MM.1S (cell line): ENCODE measurements around the gene SLC22A14.

Source experiments
- DNase-seq: peaks from one replicate; pipeline ENCODE4 v3.0.0-alpha.2; 2015
- H2AFZ ChIP-seq: fragments of 300-600 bp; sonication (generic); 2 replicates; pipeline ENCODE4 v1.6.0; 2016; ENCODE audit warnings: antibody characterized with exemption, low read length
- H3F3A ChIP-seq: fragments of 300-600 bp; sonication (generic); 2 replicates; pipeline ENCODE4 v1.6.1; 2016; ENCODE audit warnings: mild to moderate bottlenecking, antibody characterized with exemption, low read length, moderate library complexity, mixed read lengths; ENCODE audit not compliant: insufficient read depth
- H3K27ac ChIP-seq: fragments of 300-600 bp; sonication (generic); 2 replicates; pipeline ENCODE4 v1.5.1; 2016; ENCODE audit warnings: mild to moderate bottlenecking, low read length
- H3K27me3 ChIP-seq: fragments of 300-600 bp; sonication (generic); replicated peaks from 2 replicates; pipeline ENCODE4 v1.6.0; 2016; ENCODE audit warnings: low read length; ENCODE audit not compliant: insufficient read depth
- H3K36me3 ChIP-seq: fragments of 300-600 bp; sonication (generic); replicated peaks from 2 replicates; pipeline ENCODE4 v1.6.1; 2016; ENCODE audit warnings: mild to moderate bottlenecking, low read length, mixed read lengths; ENCODE audit not compliant: insufficient read depth
- H3K4me1 ChIP-seq: fragments of 300-600 bp; sonication (generic); 2 replicates; pipeline ENCODE4 v1.6.1; 2016; ENCODE audit warnings: low read length, mixed read lengths
- H3K4me2 ChIP-seq: fragments of 300-600 bp; sonication (generic); 2 replicates; pipeline ENCODE4 v1.6.0; 2016; ENCODE audit warnings: low read depth, low read length
- H3K4me3 ChIP-seq: fragments of 300-600 bp; sonication (generic); 2 replicates; pipeline ENCODE4 v1.5.1; 2016; ENCODE audit warnings: low read length, mixed read lengths
- H3K79me2 ChIP-seq: fragments of 300-600 bp; sonication (generic); 2 replicates; pipeline ENCODE4 v1.6.1; 2016; ENCODE audit warnings: mixed run types, low read length, mixed read lengths
- H3K9ac ChIP-seq: fragments of 300-600 bp; sonication (generic); 2 replicates; pipeline ENCODE4 v1.6.1; 2016; ENCODE audit warnings: low read length, mixed read lengths
- H3K9me2 ChIP-seq: fragments of 300-600 bp; sonication (generic); replicated peaks from 2 replicates; pipeline ENCODE4 v1.6.1; 2016; ENCODE audit warnings: mild to moderate bottlenecking, low read length, mixed read lengths; ENCODE audit not compliant: insufficient read depth
- H3K9me3 ChIP-seq: fragments of 300-600 bp; sonication (generic); replicated peaks from 2 replicates; pipeline ENCODE4 v1.6.1; 2016; ENCODE audit warnings: mild to moderate bottlenecking, low read length, mixed read lengths; ENCODE audit not compliant: insufficient read depth
- H4K20me1 ChIP-seq: fragments of 300-600 bp; sonication (generic); 2 replicates; pipeline ENCODE4 v1.6.1; 2016; ENCODE audit warnings: mild to moderate bottlenecking, low read length, moderate library complexity, mixed read lengths; ENCODE audit not compliant: insufficient read depth
- EZH2 ChIP-seq: fragments of 300-600 bp; sonication (generic); optimal IDR thresholded peaks from 2 replicates; pipeline ENCODE3; 2017; ENCODE audit warnings: low read depth, mild to moderate bottlenecking, antibody characterized with exemption, low read length, mixed read lengths
- EZH2phosphoT487 ChIP-seq: fragments of 300-600 bp; sonication (generic); IDR thresholded peaks from 2 replicates; pipeline ENCODE4 v1.6.1; 2018; ENCODE audit warnings: antibody characterized with exemption, low read length
- TF ChIP-seq, protein P1 (sequence below): fragments of 300-600 bp; sonication (generic); IDR thresholded peaks from 2 replicates; pipeline ENCODE4 v1.5.1; 2016; ENCODE audit warnings: antibody characterized with exemption, low read length, mixed read lengths

The SLC22A14 gene

DNA sequence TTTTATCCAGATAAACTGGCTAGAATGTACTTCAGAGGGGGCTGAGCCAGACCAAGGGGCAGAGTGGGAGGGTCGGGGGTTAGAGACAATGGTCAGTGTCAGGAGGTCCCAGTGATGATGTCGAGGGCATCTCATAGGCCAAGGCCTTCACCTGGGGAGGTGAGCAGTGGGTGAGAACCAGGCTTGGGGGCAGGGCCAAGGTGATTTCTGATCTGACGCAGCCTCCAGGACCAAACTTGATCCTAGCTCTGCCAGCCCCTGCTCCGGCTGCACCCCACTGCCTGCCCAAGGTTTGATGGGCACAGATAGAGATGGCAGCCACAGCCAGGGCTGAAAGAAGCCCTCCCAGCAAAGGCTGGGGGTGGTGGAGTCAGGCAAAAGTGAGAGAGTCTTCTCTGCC, 79.4 kb downstream of the SLC22A14 start:
- no peak overlapping the region for H3K4me3 ChIP-seq
- no peaks in the 10 kb centered on the region for H3K27me3 ChIP-seq
- no peak for DNase-seq
- H3F3A ChIP-seq: no peaks in the 10 kb centered on the region
- no peaks in the 10 kb centered on the region for H3K79me2 ChIP-seq
- H3K36me3 ChIP-seq: no peaks in the 10 kb centered on the region
- no peak overlapping the region for H2AFZ ChIP-seq
- no peak overlapping the region for H3K9ac ChIP-seq
- no peak overlapping the region for H3K27ac ChIP-seq
- H3K9me3 ChIP-seq: no peaks in the 10 kb centered on the region
- H3K9me2 ChIP-seq: no peaks in the 10 kb centered on the region
- H4K20me1 ChIP-seq: no peaks in the 10 kb centered on the region
- H3K4me2 ChIP-seq: no peak overlapping the region
- TF ChIP-seq EZH2phosphoT487: no peak
- TF ChIP-seq EZH2: no peak
- TF ChIP-seq, protein P1, sequence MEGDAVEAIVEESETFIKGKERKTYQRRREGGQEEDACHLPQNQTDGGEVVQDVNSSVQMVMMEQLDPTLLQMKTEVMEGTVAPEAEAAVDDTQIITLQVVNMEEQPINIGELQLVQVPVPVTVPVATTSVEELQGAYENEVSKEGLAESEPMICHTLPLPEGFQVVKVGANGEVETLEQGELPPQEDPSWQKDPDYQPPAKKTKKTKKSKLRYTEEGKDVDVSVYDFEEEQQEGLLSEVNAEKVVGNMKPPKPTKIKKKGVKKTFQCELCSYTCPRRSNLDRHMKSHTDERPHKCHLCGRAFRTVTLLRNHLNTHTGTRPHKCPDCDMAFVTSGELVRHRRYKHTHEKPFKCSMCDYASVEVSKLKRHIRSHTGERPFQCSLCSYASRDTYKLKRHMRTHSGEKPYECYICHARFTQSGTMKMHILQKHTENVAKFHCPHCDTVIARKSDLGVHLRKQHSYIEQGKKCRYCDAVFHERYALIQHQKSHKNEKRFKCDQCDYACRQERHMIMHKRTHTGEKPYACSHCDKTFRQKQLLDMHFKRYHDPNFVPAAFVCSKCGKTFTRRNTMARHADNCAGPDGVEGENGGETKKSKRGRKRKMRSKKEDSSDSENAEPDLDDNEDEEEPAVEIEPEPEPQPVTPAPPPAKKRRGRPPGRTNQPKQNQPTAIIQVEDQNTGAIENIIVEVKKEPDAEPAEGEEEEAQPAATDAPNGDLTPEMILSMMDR: no peak
- no peaks in the 10 kb centered on the region for H3K4me1 ChIP-seq

DNA sequence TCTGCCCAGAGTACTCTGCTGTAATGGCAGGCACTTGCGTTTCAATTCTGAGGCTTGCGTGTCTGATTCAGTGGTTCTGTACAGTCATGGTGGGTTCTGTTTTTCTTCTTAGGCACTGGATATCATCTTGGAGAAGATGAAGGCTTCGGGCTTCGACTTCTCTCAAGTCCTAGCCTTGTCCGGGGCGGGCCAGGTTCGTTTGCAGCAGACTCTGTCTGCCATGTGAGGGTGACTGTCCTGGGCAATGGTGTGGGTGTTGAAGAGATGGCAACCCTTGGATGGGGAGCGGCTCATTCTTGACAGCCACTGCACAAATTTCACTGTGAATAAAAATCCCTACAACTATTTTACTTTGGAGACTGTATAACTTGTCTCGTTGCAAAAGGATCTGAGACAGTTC, 80.7 kb downstream of the SLC22A14 start:
- no peak overlapping the region for H3K4me2 ChIP-seq
- H3K4me3 ChIP-seq: no peak overlapping the region
- no peak overlapping the region for H3K27ac ChIP-seq
- no peaks in the 10 kb centered on the region for H4K20me1 ChIP-seq
- H3K9me3 ChIP-seq: no peaks in the 10 kb centered on the region
- H3K4me1 ChIP-seq: no peaks in the 10 kb centered on the region
- no peaks in the 10 kb centered on the region for H3F3A ChIP-seq
- H3K9ac ChIP-seq: no peak overlapping the region
- no peaks in the 10 kb centered on the region for H3K27me3 ChIP-seq
- no peaks in the 10 kb centered on the region for H3K79me2 ChIP-seq
- H3K36me3 ChIP-seq: no peaks in the 10 kb centered on the region
- no peak overlapping the region for H2AFZ ChIP-seq
- no peaks in the 10 kb centered on the region for H3K9me2 ChIP-seq
- no peak for DNase-seq
- TF ChIP-seq, protein P1: no peak
- TF ChIP-seq EZH2: no peak
- TF ChIP-seq EZH2phosphoT487: no peak

DNA sequence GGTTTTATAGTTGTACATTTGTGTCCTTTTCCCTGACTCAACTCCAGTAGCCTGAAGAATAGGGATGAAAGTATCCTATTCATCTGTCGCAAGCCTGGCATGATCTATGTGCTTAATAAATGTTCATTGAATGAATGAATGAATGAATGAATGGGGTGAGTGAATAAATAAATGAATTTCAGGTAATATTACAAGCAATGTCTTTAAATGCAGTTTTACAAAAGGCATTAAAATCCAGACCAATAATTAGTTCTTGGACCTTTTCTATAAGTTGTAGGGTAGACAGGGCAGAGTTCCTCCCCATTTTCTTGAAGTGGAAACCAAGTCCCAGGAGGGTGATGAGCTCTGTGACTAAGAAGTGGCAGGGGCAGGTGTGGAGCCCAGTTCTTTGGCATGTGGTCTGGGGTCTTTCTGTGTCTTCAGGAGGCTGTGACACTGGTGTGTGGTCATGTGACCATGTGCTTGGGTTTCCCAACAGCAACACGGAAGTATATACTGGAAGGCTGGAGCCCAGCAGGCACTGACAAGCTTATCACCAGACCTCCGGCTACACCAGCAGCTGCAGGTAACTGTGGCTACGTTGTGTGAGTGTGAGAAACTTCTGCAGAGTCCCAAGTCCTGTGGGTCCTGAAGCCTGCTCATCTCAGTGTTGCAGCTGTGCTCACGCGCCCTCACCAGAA, 82.8 kb downstream of the SLC22A14 start:
- TF ChIP-seq EZH2: no peak
- TF ChIP-seq, protein P1: no peak
- no peak for TF ChIP-seq EZH2phosphoT487
- no peaks in the 10 kb centered on the region for H3K9me3 ChIP-seq

More for the DNA sequence above, 82.8 kb downstream of the SLC22A14 start:
- Histone ChIP-seq H3K36me3 (no peaks in the 10 kb centered on the region), H3K27me3 (no peaks in the 10 kb centered on the region), H3F3A (no peaks in the 10 kb centered on the region), H3K4me2 (no peak overlapping the region), H3K4me3 (no peak overlapping the region), H3K4me1 (no peaks in the 10 kb centered on the region), H3K79me2 (no peaks in the 10 kb centered on the region), H3K27ac (no peak overlapping the region), H3K9me2 (no peaks in the 10 kb centered on the region), H4K20me1 (no peaks in the 10 kb centered on the region), H3K9ac (no peak overlapping the region), H2AFZ (no peak overlapping the region)
- no peak for DNase-seq
